K562 (cell line): ENCODE data around the gene AKNA. TPM values are rescaled to one million over a fixed set of nuclear protein-coding genes. Genes with fewer than 3 reads are reported as not detected.

Experiments used
- ATF7 ChIP-seq: fragments of 450-650 bp; IDR thresholded peaks from 2 replicates; pipeline ENCODE4 v1.7.1; 2014; ENCODE audit warnings: mild to moderate bottlenecking, moderate library complexity
- BDP1 ChIP-seq: IDR thresholded peaks from 3 replicates; pipeline ENCODE4 v1.6.1; 2011; ENCODE audit not compliant: insufficient read length, insufficient read depth
- CSDE1 ChIP-seq, 2 experiments: fragments of 450-650 bp; IDR thresholded peaks; 2 replicates each; pipeline ENCODE4 v1.6.1; 2016; ENCODE audit warnings: mild to moderate bottlenecking in 1 of 2
- CTCF ChIP-seq, 3 experiments: IDR thresholded peaks in 2 of 3; conservative IDR thresholded peaks in 1 of 3; 2 replicates each; pipeline ENCODE4 v1.5.1; 2011 to 2012; ENCODE audit warnings: low read length in 3 of 3, mild to moderate bottlenecking in 3 of 3, control low read depth in 2 of 3, improper control_type of control experiment in 1 of 3, inconsistent platforms in 1 of 3, low read depth in 1 of 3, mixed read lengths in 1 of 3, moderate library complexity in 1 of 3; ENCODE audit not compliant: insufficient read depth in 2 of 3
- ELK1 ChIP-seq: sonication (generic); formaldehyde crosslinking; IDR thresholded peaks from 2 replicates; pipeline ENCODE4 v1.8.1; 2022; ENCODE audit warnings: missing genetic modification reagents
- ETV1 ChIP-seq: fragments of 450-650 bp; conservative IDR thresholded peaks from 2 replicates; pipeline ENCODE4 v1.6.1; 2016; ENCODE audit warnings: missing genetic modification characterization, control low read depth, low read depth, missing compliant biosample characterization
- EWSR1 ChIP-seq: fragments of 450-650 bp; IDR thresholded peaks from 2 replicates; pipeline ENCODE4 v1.6.1; 2018; ENCODE audit warnings: borderline replicate concordance, mild to moderate bottlenecking, low read depth, moderate library complexity; ENCODE audit not compliant: partially characterized antibody
- FOXP4 ChIP-seq: sonication (generic); formaldehyde crosslinking; IDR thresholded peaks from 2 replicates; pipeline ENCODE4 v1.8.0; 2022; ENCODE audit warnings: mild to moderate bottlenecking, missing genetic modification reagents, borderline replicate concordance
- HDAC1 ChIP-seq, 2 experiments: fragments of 450-650 bp; IDR thresholded peaks; 2 replicates each; pipeline ENCODE4 v1.6.1; 2016 to 2017; ENCODE audit warnings: inconsistent platforms in 1 of 2, mild to moderate bottlenecking in 1 of 2, moderate library complexity in 1 of 2
- HDAC3 ChIP-seq: fragments of 450-650 bp; IDR thresholded peaks from 2 replicates; pipeline ENCODE4 v1.6.1; 2018; ENCODE audit warnings: borderline replicate concordance, mild to moderate bottlenecking, moderate library complexity; ENCODE audit not compliant: partially characterized antibody
- HEY1 ChIP-seq: fragments of 250-450 bp; sonication (Bioruptor Pico); IDR thresholded peaks from 2 replicates; pipeline ENCODE4 v1.5.0; 2020; ENCODE audit warnings: mild to moderate bottlenecking, moderate library complexity, borderline replicate concordance
- KDM1A ChIP-seq, 2 experiments: fragments of 450-650 bp; IDR thresholded peaks; 2 replicates each; pipeline ENCODE4 v1.6.1; 2016; ENCODE audit warnings: mild to moderate bottlenecking in 2 of 2
- MAX ChIP-seq: sonication (generic); formaldehyde crosslinking; IDR thresholded peaks from 2 replicates; pipeline ENCODE4 v1.9.0; 2022; ENCODE audit warnings: mild to moderate bottlenecking, missing genetic modification reagents
- MBD2 ChIP-seq: sonication (generic); IDR thresholded peaks from 2 replicates; pipeline ENCODE4 v1.6.1; 2016; ENCODE audit warnings: low read depth, borderline replicate concordance
- MYBL2 ChIP-seq, 2 experiments: fragments of 450-650 bp in 1 of 2; sonication (generic) in 1 of 2; formaldehyde crosslinking in 1 of 2; IDR thresholded peaks; 2 replicates each; pipeline versions ENCODE4 v1.6.1 to v1.8.1; 2017 to 2022; ENCODE audit warnings: borderline replicate concordance in 1 of 2, inconsistent platforms in 1 of 2, low read depth in 1 of 2, mild to moderate bottlenecking in 1 of 2, missing genetic modification reagents in 1 of 2, moderate library complexity in 1 of 2
- NONO ChIP-seq, 2 experiments: fragments of 200-400 bp in 1 of 2; fragments of 450-650 bp in 1 of 2; formaldehyde crosslinking in 1 of 2; IDR thresholded peaks; 2 replicates each; pipeline ENCODE4 v1.6.1; 2017; ENCODE audit warnings: low read depth in 2 of 2, mild to moderate bottlenecking in 2 of 2, moderate library complexity in 2 of 2, low read length in 1 of 2
- RUNX1 ChIP-seq: sonication (generic); IDR thresholded peaks from 2 replicates; pipeline ENCODE4 v1.6.1; 2016; ENCODE audit warnings: antibody characterized with exemption, low read depth
- SMAD3 ChIP-seq: fragments of 450-650 bp; formaldehyde crosslinking; conservative IDR thresholded peaks from 2 replicates; pipeline ENCODE4 v1.4.0; 2020; ENCODE audit warnings: mild to moderate bottlenecking
- SMARCA4 ChIP-seq: fragments of 450-650 bp; IDR thresholded peaks from 2 replicates; pipeline ENCODE4 v1.6.1; 2016
- SP2 ChIP-seq: IDR thresholded peaks from 2 replicates; pipeline ENCODE4 v1.6.1; 2011; ENCODE audit warnings: mild to moderate bottlenecking, low read depth, low read length, moderate library complexity; ENCODE audit not compliant: poor library complexity, severe bottlenecking; ENCODE audit errors: extremely low read depth
- TRIM24 ChIP-seq, 2 experiments: fragments of 450-650 bp; IDR thresholded peaks; 2 replicates each; pipeline ENCODE4 v1.6.1; 2016
- ZEB2 ChIP-seq: fragments of 450-650 bp; IDR thresholded peaks from 2 replicates; pipeline ENCODE4 v1.6.1; 2016
- ZNF445 ChIP-seq: fragments of 250-450 bp; sonication (Bioruptor Pico); IDR thresholded peaks from 2 replicates; pipeline ENCODE4 v1.4.0; 2020; ENCODE audit warnings: low read depth, mild to moderate bottlenecking, moderate library complexity
- ZNF75A ChIP-seq: fragments of 450-650 bp; formaldehyde crosslinking; IDR thresholded peaks from 2 replicates; pipeline ENCODE4 v1.4.0; 2020; ENCODE audit warnings: mild to moderate bottlenecking
- polyA plus RNA-seq, 8 experiments: library from polyadenylated mRNA; depleted of rRNA in 4 of 8; stranded (reverse) in 5 of 8; unstranded in 3 of 8; fragments of >200 nt; fragmentation: Nextera tagmentation in 2 of 8; fragmentation: Illumina TruSeq in 1 of 8; extraction: Ambion mirVana in 2 of 8; extraction: Trizol in 1 of 8; gene quantifications; 2 replicates each; pipeline versions ENCODE4 v1.2.1 to v1.2.3, GENCODE V29; 2011 to 2014; ENCODE audit warnings: inconsistent platforms in 1 of 8, missing spikeins in 1 of 8
- total RNA-seq, 7 experiments: library from RNA; depleted of rRNA in 6 of 7; stranded (reverse); fragments of >200 nt in 6 of 7; fragmentation: Illumina TruSeq in 2 of 7; extraction: Trizol in 2 of 7; gene quantifications; 2 replicates each; pipeline versions ENCODE4 v1.2.1 to v1.2.3, GENCODE V29; 2011 to 2021; ENCODE audit warnings: low replicate concordance in 1 of 7

Gene AKNA
- total and polyA plus RNA-seq, 9 of the 15 experiments (the other 6 are each of a cell fraction or from before 2014, with no cell fraction given), result 0.29 to 20.5 (median 3.9) TPM

GRCh38 chr9:114348906-114349482 is 38.8 kb downstream of the AKNA start (continued):
- no peak for TF ChIP-seq NONO (IDR thresholded peaks at IDR 0.05; ENCODE audit: low read depth in 2 of 2, low read length in 1 of 2)
- TF ChIP-seq HDAC1 (IDR thresholded peaks at IDR 0.05), result no peak; a peak in 1 of 4 replicates
- TF ChIP-seq KDM1A (IDR thresholded peaks at IDR 0.05), result no peak
- no peak for TF ChIP-seq BDP1
- TF ChIP-seq ELK1 (CRISPR knock-in tag), result no peak
- no peak for TF ChIP-seq FOXP4 (CRISPR knock-in tag)
- no peak for TF ChIP-seq RUNX1
- TF ChIP-seq HEY1 (CRISPR knock-in tag), result no peak
- no peak for TF ChIP-seq CSDE1 (IDR thresholded peaks at IDR 0.05)
- no peak for TF ChIP-seq ETV1 (tag)
- TF ChIP-seq MAX (CRISPR knock-in tag), result peak; percentile 30; the same call in 1 of the 2 replicates
- TF ChIP-seq EWSR1, result no peak
- TF ChIP-seq ZNF445 (CRISPR knock-in tag), result no peak
- no peak for TF ChIP-seq SMARCA4
- TF ChIP-seq ATF7, result peak; percentile 22; the same call in 1 of the 2 replicates
- TF ChIP-seq SMAD3, result no peak
- TF ChIP-seq SP2, result no peak
- TF ChIP-seq MBD2, result no peak
- no peak for TF ChIP-seq HDAC3
- no peak for TF ChIP-seq CTCF (IDR thresholded peaks at IDR 0.05 in 2 of 3, conservative IDR thresholded peaks at IDR 0.05 in 1 of 3; ENCODE audit: insufficient read depth in 2 of 3, low read depth in 1 of 3, low read length in 3 of 3)
- TF ChIP-seq ZEB2, result no peak
- TF ChIP-seq TRIM24 (IDR thresholded peaks at IDR 0.05), result no peak
- TF ChIP-seq ZNF75A, result no peak
- no peak for TF ChIP-seq MYBL2 (IDR thresholded peaks at IDR 0.05; ENCODE audit: low read depth)
- no peak for TF ChIP-seq MYBL2 (CRISPR knock-in tag; IDR thresholded peaks at IDR 0.05; ENCODE audit: borderline replicate concordance)
